Measurements from ENCODE around the gene SLC44A4.
"Not testable (repeated sequence)": the region's sequence is repeated elsewhere in the genome, so short reads cannot be mapped to it uniquely, and the experiment has no call there.

The SLC44A4 gene

GRCh38 chr6:31878726-31879125, at the start of gene SLC44A4:
Gene SLC44A4 (minus strand): TSS chr6:31878997. CDS start chr6:31878980, 17 bp downstream.
- no peak for DNase-seq (ENCODE audit: low read depth, low spot score)

- DNase-seq (ENCODE audit: low read depth, low spot score) = no peak
These were observed 49.8 kb upstream of the SLC44A4 start for GRCh38 chr6:31928672-31928939.

DNA sequence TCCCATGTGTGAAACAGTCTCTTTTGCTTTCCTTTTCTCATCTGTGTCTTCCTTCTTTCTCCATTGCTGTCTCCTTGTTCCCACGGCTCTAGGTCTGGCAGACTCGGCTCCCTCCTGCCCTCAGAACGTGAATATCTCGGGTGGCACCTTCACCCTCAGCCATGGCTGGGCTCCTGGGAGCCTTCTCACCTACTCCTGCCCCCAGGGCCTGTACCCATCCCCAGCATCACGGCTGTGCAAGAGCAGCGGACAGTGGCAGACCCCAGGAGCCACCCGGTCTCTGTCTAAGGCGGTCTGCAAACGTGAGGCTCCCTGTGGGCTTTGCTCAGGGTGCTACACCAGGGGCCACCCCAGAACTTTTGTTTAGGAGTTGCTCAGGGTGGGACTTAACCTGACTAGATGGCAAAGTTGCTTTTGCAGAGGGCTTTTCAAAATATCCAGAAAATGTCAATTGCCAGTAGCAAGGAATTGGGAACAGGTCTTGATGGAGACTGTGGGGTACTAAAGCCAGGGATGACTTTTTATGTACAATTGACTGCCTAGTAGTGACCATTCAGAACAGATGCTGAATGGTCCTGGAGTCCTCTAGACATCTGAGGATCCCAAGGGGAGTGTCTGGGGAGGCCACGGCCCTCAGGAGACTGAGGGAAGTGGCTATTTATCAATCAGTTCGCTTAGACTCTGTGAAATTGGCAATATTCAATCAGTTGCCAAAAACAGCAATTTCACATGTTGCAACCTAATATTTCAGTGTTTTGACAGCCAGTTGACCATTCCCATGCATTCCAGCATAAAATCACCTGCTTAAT, 49.3 kb upstream of the SLC44A4 start:
- DNase-seq (ENCODE audit: low read depth, low spot score) = no peak

DNA sequence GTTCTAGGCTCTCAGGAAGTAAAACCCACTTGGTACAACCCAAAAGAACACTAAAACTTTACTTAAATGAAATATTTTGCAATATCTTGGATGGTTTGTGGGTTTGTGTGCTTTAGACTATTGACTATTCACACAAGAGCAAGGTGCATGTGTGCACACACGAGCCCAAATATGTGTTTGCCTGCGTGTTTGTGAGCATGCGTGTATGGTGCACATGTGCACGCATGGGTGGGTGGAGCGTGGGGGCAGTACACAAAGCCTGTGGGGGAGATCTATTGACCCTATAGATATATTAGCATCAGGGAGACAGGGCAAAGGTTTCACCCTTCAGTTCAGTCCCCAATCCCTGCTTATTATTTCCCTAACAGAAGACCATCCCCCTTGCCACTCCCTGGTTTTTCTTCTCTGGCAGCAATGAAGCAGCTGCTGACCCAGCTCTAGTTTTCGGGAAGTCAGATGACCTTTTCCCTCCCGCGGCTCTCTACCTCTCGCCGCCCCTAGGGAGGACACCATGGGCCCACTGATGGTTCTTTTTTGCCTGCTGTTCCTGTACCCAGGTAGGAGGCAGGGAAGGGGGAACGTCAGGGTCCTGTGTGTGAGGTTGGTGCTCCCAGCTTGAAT, 48.6 kb upstream of the SLC44A4 start, which contains the start of gene C2:
Gene C2 (plus strand): TSS at position 476 of the 621 bp plus-strand sequence. CDS start 36 bp downstream, at position 512.
- DNase-seq (ENCODE audit: low read depth, low spot score) = no peak

- peak; percentile 33 for DNase-seq (ENCODE audit: low read depth, low spot score)
These were observed 44.1 kb upstream of the SLC44A4 start for GRCh38 chr6:31922942-31923341.

- DNase-seq (ENCODE audit: low read depth, low spot score) = no peak
These were observed 42.0 kb upstream of the SLC44A4 start for GRCh38 chr6:31920811-31921210.

DNA sequence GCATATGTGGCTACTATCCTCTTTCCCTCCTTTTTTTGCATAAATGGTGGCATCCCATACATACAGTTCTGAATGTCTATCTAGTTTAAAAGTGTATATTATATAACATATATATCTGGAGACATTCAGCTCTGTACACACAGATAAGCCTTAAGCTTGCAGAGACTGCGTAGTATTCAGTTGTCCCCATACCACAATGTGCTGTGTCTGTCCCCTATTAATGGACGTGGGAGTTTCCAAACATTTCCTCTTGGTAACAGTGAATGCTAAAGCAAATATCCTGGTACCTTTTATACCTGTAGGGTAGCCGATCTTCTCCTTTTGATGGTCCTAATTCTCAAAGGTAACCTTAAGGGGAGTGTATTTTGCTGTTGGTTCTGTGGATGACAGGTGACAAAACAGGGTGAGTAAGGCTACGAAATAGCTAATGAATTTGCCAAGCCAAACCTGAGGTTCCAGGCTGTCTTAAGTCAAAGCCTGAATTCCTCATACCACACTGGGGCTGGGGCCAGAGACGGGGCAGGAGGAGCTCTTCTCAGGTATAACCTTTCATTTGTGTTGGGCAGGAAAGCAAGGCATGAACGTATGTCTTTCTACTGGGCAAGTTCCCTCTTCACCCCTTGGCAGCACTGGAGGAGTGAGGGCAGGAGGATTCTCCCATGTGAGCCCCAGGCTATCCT, 41.0 kb upstream of the SLC44A4 start:
- no peak for DNase-seq (ENCODE audit: low read depth, low spot score)

- DNase-seq (ENCODE audit: low read depth, low spot score) = no peak
These were observed 39.4 kb upstream of the SLC44A4 start for GRCh38 chr6:31918069-31918720.

DNA sequence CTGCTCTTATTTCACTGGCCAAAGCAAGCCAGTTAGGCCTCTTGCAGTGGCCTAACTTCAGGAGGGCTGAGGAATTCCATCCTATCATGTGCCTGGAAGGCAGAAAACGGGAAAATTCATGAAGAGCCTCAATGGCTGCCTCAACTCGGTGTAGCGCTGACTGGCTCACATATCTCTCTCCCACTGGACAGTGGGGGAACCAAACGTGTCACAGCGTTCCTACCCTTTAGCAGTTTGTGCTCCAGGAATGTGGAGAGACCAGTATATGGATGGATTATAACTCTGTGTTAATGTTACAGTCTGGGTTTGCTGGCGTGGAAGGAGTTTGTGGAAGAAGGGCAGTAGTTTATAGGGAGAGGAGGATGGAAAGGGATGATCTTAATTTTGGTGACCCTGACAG, 37.0 kb upstream of the SLC44A4 start:
- DNase-seq (ENCODE audit: low read depth, low spot score) = peak; percentile 33

DNA sequence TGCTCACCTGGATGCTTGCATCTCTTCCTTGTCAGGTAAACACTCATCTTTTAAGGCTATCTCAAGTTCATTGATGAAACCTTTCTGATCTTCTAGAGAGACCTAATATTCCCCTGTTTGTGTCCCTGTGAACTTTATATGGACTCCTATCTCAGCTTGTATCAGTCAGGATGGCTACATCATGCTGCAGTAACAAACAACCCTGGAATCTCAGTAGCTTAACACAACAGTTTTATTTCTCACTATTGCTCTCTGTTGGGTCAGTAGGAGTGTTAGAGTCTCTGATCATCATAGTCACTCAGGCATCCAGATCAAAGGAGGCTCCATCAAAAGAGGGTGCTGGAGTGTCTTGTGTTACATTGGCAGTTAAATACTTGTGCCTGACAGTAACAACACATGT, 36.6 kb upstream of the SLC44A4 start:
- no peak for DNase-seq (ENCODE audit: low read depth, low spot score)

DNA sequence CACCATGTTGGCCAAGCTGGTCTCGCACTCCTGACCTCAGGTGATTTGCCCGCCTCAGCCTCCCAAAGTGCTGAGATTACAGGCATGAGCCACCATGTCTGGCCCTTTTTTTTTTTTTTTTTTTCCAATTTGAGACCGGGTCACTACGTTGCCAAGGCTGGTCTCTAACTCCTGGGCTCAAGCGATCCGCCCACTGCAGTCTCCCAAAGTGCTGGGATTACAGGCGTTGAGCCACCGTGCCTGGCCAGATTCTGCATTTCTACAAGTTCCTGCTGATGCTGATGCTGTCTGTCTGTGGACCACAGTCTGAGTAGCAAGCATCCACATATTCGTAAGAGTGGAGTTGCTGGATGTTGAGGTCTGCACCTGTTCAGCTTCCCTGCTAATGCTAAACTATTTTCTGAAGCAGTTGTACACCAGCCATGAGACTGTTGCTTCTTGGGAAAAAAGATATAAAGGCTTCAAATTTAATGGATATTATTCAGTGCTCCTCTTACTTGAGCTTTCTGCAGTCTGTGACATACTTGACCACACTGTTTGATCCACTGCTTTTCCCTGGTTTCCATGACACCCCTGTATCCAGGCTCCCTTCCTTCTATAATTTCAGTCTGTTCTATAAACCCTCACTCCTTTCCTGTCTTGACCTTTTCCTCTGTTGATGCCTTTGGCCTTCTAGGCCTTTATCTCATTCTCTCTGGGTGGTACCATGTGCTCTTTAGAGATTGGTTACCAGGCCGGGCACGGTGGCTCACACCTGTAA, 33.2 kb upstream of the SLC44A4 start:
- no peak for DNase-seq (ENCODE audit: low read depth, low spot score)

DNA sequence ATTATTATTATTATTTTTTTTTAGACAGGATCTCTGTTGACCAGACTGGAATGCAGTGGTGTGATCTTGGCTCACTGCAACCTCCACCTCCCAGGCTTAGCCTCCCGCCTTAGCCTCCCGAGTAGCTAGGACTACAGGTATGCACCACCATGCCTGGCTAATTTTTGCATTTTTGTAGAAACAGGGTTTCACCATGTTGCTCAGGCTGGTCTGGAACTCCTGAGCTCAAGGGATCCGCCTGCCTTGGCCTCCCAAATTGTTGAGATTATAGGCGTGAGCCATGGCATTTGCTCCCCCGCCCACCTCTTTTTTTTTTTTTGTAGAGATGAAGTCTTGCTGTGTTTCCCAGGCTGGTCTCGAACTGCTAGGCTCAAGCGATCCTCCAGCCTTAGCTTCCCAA, 30.5 kb upstream of the SLC44A4 start:
- DNase-seq (ENCODE audit: low read depth, low spot score) = not testable (repeated sequence)

DNA sequence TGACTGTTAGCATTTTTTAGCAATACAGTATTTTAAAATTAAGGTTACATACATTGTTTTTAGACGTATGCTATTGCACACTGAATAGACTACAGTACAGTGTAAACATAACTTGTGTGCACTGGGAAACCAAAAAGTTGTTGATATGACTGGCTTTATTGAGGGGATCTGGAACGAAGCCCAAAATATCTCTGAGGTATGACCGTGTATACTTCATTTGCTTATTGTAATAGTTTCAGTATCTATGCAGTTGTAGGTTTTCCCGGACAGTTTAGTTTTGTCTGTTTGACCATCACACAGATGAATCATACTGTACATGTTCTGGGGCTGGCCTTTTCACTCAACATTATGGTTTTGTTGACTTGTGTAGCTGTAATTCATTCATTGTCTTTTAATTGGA, 30.0 kb upstream of the SLC44A4 start:
- no peak for DNase-seq (ENCODE audit: low read depth, low spot score)

DNA sequence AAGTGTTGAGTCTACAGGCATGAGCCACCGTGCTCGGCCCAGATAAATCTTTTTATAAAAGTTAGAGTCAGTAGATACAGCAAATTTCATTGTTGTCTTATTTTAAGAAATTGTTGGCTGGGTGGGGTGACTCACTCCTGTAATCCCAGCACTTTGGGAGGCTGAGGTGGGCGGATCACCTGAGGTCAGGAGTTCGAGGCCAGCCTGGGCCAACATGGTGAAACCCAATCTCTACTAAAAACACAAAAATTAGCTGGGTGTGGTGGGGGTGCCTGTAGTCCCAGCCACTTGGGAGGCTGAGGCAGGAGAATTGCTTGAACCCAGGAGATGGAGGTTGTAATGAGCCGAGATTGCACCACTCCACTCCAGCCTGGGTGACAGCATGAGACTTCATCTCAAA, 29.5 kb upstream of the SLC44A4 start:
- DNase-seq (ENCODE audit: low read depth, low spot score) = not testable (repeated sequence)

- peak; percentile 38 for DNase-seq (ENCODE audit: low read depth, low spot score)
These were observed 28.5 kb upstream of the SLC44A4 start for GRCh38 chr6:31907158-31907813.

DNA sequence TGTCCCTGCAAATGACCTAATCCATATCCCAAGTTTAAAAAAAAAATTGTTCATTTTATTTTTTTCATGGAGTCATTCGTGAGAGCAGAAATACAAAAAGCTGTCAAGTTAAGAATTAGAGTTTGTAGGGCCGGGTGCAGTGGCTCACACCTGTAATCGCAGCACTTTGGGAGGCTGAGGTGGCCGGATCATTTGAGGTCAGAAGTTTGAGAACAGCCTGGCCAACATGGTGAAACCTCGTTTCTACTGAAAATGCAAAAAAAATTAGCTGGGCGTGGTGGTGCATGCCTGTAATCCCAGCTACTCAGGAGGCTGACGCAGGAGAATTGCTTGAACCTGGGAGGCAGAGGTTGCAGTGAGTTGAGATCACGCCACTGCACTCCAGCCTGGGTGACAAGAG, 27.9 kb upstream of the SLC44A4 start:
- not testable (repeated sequence) for DNase-seq (ENCODE audit: low read depth, low spot score)

GRCh38 chr6:31906122-31906521, 27.3 kb upstream of the SLC44A4 start:
- DNase-seq (ENCODE audit: low read depth, low spot score) = peak; percentile 73

DNA sequence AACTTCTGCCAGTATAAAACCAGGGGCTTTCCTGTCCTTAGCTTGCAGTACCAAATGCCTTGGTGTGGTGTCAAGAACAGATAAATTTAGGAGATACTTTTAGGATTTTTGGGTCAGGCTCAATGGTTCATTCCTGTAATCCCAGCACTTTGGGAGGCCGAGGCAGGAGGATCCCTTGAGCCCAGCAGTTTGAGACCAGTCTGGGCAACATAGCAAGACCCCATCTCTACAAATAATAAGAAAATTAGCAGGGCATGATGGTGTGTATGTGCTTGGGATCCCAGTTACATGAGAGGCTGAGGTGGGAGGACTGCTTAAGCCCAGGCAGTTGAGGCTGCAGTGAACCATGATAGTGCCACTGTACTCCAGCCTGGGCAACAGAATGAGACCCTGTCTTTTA, 26.2 kb upstream of the SLC44A4 start:
- no peak for DNase-seq (ENCODE audit: low read depth, low spot score)

GRCh38 chr6:31903957-31904356, 25.2 kb upstream of the SLC44A4 start:
- no peak for DNase-seq (ENCODE audit: low read depth, low spot score)

GRCh38 chr6:31901953-31902643, 23.3 kb upstream of the SLC44A4 start, which contains the start of gene ZBTB12:
Gene ZBTB12 (minus strand): TSS chr6:31902086. CDS start chr6:31901305, 781 bp downstream.
- DNase-seq (ENCODE audit: low read depth, low spot score) = peak; percentile 84

Measured in ELF-1 (cell line).